Astrocyte (in vitro differentiated cells and primary cell): ENCODE measurements around the gene JADE1.

ENCODE experiments used
- CTCF ChIP-seq: IDR thresholded peaks from 2 replicates; pipeline ENCODE4 v1.5.1; 2011; ENCODE audit warnings: low read depth, mild to moderate bottlenecking, inconsistent platforms, low read length, moderate library complexity; ENCODE audit not compliant: insufficient read depth
- EZH2 ChIP-seq: IDR thresholded peaks from 2 replicates; pipeline ENCODE4 v1.6.1; 2012; ENCODE audit warnings: mild to moderate bottlenecking, low read length, inconsistent platforms; ENCODE audit not compliant: insufficient read depth

- TF ChIP-seq CTCF, result no peak
- TF ChIP-seq EZH2, result no peak
Measured at GRCh38 chr4:128800701-128801284, 8.7 kb upstream of the JADE1 start.
